Measurements from ENCODE around the gene FAM234B. TPM values are rescaled to one million over a fixed set of nuclear protein-coding genes. Genes with fewer than 3 reads are reported as not detected.

Gene FAM234B
- total RNA-seq, 2 experiments from 2014 or later, result 10.0 to 10.7 TPM

- TF ChIP-seq, protein P1, sequence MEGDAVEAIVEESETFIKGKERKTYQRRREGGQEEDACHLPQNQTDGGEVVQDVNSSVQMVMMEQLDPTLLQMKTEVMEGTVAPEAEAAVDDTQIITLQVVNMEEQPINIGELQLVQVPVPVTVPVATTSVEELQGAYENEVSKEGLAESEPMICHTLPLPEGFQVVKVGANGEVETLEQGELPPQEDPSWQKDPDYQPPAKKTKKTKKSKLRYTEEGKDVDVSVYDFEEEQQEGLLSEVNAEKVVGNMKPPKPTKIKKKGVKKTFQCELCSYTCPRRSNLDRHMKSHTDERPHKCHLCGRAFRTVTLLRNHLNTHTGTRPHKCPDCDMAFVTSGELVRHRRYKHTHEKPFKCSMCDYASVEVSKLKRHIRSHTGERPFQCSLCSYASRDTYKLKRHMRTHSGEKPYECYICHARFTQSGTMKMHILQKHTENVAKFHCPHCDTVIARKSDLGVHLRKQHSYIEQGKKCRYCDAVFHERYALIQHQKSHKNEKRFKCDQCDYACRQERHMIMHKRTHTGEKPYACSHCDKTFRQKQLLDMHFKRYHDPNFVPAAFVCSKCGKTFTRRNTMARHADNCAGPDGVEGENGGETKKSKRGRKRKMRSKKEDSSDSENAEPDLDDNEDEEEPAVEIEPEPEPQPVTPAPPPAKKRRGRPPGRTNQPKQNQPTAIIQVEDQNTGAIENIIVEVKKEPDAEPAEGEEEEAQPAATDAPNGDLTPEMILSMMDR (IDR thresholded peaks at IDR 0.05), result no peak
- Mint-ChIP-seq H3K4me3 (no peak overlapping the region), H3K9me3 (no peaks in the 10 kb centered on the region), H3K27me3 (peaks cover 5% of the 10 kb centered on the region), H3K27ac (no peak overlapping the region), H3K36me3 (ENCODE audit: low read depth) (no peaks in the 10 kb centered on the region), H3K4me1 (ENCODE audit: low read depth) (no peaks in the 10 kb centered on the region)
- DNase-seq (no peak), ATAC-seq (no peak)
- POLR2A ChIA-PET, result no interaction called here
- CTCF ChIA-PET, result interaction anchor here (0.8 to 2.1 kb wide), 3 partner anchors 13 to 201 kb away, joined by 3 to 8 read pairs (median 4); no protein-coding TSS in a partner anchor
- intact Hi-C loops (cut with micrococcal nuclease), result no loop called here
Measured at GRCh38 chr12:13117029-13117428, 72.8 kb downstream of the FAM234B start.

DNA sequence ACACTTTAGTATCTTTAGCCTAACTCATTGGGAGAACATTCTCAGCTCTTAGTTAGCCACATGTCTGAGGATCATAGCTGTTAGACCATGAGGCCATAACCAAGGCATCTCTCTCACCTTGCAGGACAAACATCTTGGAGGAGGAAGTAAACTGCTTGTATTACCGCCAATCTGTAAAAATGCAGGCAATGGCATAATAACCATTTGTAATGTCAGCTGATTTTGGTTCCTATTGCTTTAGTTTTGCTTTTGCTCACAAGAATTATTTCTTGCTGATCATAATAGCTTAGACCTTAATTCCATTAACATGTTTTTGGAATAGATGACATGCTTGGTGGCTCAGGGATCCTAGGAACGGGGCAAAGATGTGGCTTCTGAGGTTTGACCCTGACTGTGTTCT, 75.6 kb downstream of the FAM234B start:
- POLR2A ChIA-PET, result no interaction called here
- no peak overlapping the region for H3K4me3 Mint-ChIP-seq
- CTCF ChIA-PET, result interaction anchor here (1.2 to 1.6 kb wide), 4 partner anchors 18 to 92 kb away, joined by 3 to 6 read pairs (median 3); no protein-coding TSS in a partner anchor
- H3K9me3 Mint-ChIP-seq, result no peaks in the 10 kb centered on the region
- H3K27ac Mint-ChIP-seq, result no peak overlapping the region
- H3K4me1 Mint-ChIP-seq (ENCODE audit: low read depth), result no peaks in the 10 kb centered on the region
- TF ChIP-seq, protein P1 (IDR thresholded peaks at IDR 0.05), result no peak
- no peaks in the 10 kb centered on the region for H3K36me3 Mint-ChIP-seq (ENCODE audit: low read depth)
- ATAC-seq (no peak), DNase-seq (no peak)
- intact Hi-C loops (cut with micrococcal nuclease), result no loop called here
- peaks cover 1% of the 10 kb centered on the region for H3K27me3 Mint-ChIP-seq

DNA sequence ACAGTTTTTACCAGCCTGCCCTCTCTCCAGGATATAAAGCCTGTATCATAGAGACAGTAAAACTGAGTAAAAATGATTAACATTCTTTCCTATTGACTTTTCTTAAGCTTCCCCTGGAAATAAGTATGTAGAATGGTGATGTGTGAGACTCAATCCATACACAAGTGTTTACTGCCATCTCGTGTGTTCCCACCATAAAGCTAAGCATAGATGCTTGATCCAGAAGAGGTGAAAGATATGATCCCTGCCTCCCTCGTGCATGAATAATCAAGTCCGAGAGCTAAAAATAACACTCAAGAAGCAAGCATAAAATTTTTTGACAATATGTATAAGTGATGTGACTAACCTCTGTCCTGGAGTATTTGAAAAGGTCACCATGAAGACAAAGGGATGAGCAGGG, 76.2 kb downstream of the FAM234B start:
- no peak overlapping the region for H3K27ac Mint-ChIP-seq
- no peaks in the 10 kb centered on the region for H3K9me3 Mint-ChIP-seq
- H3K36me3 Mint-ChIP-seq (ENCODE audit: low read depth), result no peaks in the 10 kb centered on the region
- ChIA-PET CTCF (interaction anchor here (1.2 to 1.6 kb wide), 4 partner anchors 18 to 92 kb away, joined by 3 to 6 read pairs (median 3); no protein-coding TSS in a partner anchor), POLR2A (no interaction called here)
- no peaks in the 10 kb centered on the region for H3K4me1 Mint-ChIP-seq (ENCODE audit: low read depth)
- intact Hi-C loops (cut with micrococcal nuclease), result no loop called here
- no peak overlapping the region for H3K4me3 Mint-ChIP-seq
- TF ChIP-seq, protein P1 (IDR thresholded peaks at IDR 0.05), result no peak
- DNase-seq (no peak), ATAC-seq (no peak)
- peaks cover 1% of the 10 kb centered on the region for H3K27me3 Mint-ChIP-seq

DNA sequence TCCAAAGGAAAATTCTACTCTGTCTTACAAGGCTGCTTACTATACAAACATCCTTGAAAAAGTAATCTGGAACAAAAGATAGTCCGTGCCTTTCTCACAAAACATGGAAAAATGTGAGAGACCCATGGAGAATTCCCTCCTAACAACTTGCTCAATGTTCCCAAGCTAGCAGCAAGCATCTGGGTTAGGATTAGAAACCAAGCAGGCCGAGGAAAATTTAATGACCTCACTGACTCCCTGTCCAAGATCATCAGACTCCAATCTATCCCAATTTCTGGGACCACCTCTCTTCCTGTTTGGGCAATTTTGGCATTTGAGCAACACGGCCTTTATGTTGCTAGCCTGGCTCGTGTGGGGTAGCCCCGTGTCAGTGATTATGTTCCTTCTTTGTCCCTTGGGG, 77.4 kb downstream of the FAM234B start:
- ATAC-seq (no peak), DNase-seq (no peak)
- Mint-ChIP-seq H3K36me3 (ENCODE audit: low read depth) (no peaks in the 10 kb centered on the region), H3K4me1 (ENCODE audit: low read depth) (no peaks in the 10 kb centered on the region), H3K27me3 (peaks cover 1% of the 10 kb centered on the region), H3K27ac (no peak overlapping the region), H3K9me3 (no peaks in the 10 kb centered on the region), H3K4me3 (no peak overlapping the region)
- intact Hi-C loops (cut with micrococcal nuclease), result no loop called here
- POLR2A ChIA-PET, result no interaction called here
- CTCF ChIA-PET, result interaction anchor here (1.0 kb wide), 1 partner anchor 90 kb away, joined by 3 read pairs; no protein-coding TSS in a partner anchor
- TF ChIP-seq, protein P1 (IDR thresholded peaks at IDR 0.05), result no peak

GRCh38 chr12:13124656-13125505, 80.7 kb downstream of the FAM234B start:
- TF ChIP-seq, protein P1 (IDR thresholded peaks at IDR 0.05), result no peak
- intact Hi-C loops (cut with micrococcal nuclease), result no loop called here
- DNase-seq (no peak), ATAC-seq (no peak)
- ChIA-PET CTCF (interaction anchor here (0.9 kb wide), 1 partner anchor 87 kb away, joined by 3 read pairs; no protein-coding TSS in a partner anchor), POLR2A (no interaction called here)
- Mint-ChIP-seq H3K36me3 (ENCODE audit: low read depth) (no peaks in the 10 kb centered on the region), H3K27me3 (no peaks in the 10 kb centered on the region), H3K4me1 (ENCODE audit: low read depth) (no peaks in the 10 kb centered on the region), H3K9me3 (no peaks in the 10 kb centered on the region), H3K4me3 (no peak overlapping the region), H3K27ac (no peak overlapping the region)

Data from activated CD8-positive, alpha-beta T cell treated with anti-CD3 and anti-CD28 coated beads for 36 hours (primary cell).